Stomach smooth muscle (tissue), 2 donors: Measurements from ENCODE around the gene BATF3.

Experiments
- H3K27ac ChIP-seq: one replicate; pipeline ENCODE4 v1.7.0; 2013; ENCODE audit warnings: mild to moderate bottlenecking, low read length, inconsistent platforms
- H3K27me3 ChIP-seq, 2 donors: one replicate each; pipeline ENCODE4 v1.7.0; 2013; ENCODE audit warnings: low read length in 2 of 2; ENCODE audit not compliant: insufficient read depth in 2 of 2, control insufficient read depth in 1 of 2
- H3K36me3 ChIP-seq, 2 donors: one replicate each; pipeline ENCODE4 v1.7.0; 2013; ENCODE audit warnings: low read length in 2 of 2; ENCODE audit not compliant: control insufficient read depth in 2 of 2, insufficient read depth in 2 of 2
- H3K4me1 ChIP-seq: one replicate; pipeline ENCODE4 v1.7.0; 2013; ENCODE audit warnings: low read length; ENCODE audit not compliant: control insufficient read depth, insufficient read depth
- H3K4me3 ChIP-seq, 2 donors: one replicate each; pipeline ENCODE4 v1.7.0; 2013; ENCODE audit warnings: low read length in 2 of 2
- H3K9ac ChIP-seq, 2 donors: one replicate each; pipeline ENCODE4 v1.7.0; 2013; ENCODE audit warnings: low read length in 2 of 2, mild to moderate bottlenecking in 1 of 2
- H3K9me3 ChIP-seq, 2 donors: one replicate each; pipeline ENCODE4 v1.7.0; 2013; ENCODE audit warnings: low read length in 2 of 2; ENCODE audit not compliant: control insufficient read depth in 2 of 2
- donor health status: healthy.
- donor health status: Pancreatic carcinoma.

Gene BATF3

DNA sequence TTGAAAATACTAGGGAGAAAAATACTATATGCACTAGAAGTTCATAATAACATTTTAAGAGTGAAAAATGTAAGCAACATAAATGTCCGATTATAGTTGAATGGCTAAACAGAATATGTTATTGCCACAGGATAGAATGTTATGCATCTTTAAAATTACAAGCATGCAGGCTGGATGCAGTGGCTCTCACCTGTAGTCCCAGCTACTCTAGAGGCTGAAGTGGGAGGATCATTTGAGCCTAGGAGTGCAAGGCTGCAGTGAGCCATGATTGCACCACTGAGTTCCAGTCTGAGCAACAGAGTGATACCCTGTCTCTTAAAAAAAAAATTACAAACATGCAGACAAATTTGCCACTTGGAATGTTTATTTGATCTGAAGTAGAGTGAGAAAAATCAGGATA lies 3.0 kb upstream of the BATF3 start:
- Histone ChIP-seq H3K27ac (no peak overlapping the region), H3K9ac (no peak overlapping the region), H3K4me1 (peaks cover 20% of the 10 kb centered on the region), H3K9me3 (no peaks in the 10 kb centered on the region), H3K27me3 (no peaks in the 10 kb centered on the region), H3K4me3 (no peak overlapping the region), H3K36me3 (no peaks in the 10 kb centered on the region)

DNA sequence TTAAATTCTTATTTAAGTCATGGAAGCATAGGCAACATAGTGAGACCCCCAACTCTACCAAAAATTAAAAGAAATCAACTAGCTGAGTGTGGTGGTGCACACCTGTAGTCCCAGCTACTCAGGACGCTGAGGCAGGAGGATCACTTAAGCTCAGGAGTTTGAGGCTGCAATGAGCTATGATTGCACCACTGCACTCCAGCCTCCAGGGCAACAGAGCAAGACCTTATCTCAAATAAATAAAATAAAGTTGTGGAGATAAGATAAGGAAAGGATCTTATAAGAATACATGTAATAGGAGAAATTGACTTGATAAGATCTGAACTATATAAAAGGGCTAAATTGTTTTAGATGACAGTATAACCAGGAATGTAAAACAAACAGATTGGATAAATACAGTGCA lies 2.3 kb upstream of the BATF3 start:
- peaks cover 4 to 7% of the 10 kb centered on the region in 2 donors for H3K27me3 ChIP-seq
- H3K36me3 ChIP-seq: no peaks in the 10 kb centered on the region
- no peaks in the 10 kb centered on the region for H3K9me3 ChIP-seq
- H3K4me3 ChIP-seq: no peak overlapping the region
- H3K9ac ChIP-seq: no peak overlapping the region
- no peak overlapping the region for H3K27ac ChIP-seq
- H3K4me1 ChIP-seq: peaks cover 20% of the 10 kb centered on the region

DNA sequence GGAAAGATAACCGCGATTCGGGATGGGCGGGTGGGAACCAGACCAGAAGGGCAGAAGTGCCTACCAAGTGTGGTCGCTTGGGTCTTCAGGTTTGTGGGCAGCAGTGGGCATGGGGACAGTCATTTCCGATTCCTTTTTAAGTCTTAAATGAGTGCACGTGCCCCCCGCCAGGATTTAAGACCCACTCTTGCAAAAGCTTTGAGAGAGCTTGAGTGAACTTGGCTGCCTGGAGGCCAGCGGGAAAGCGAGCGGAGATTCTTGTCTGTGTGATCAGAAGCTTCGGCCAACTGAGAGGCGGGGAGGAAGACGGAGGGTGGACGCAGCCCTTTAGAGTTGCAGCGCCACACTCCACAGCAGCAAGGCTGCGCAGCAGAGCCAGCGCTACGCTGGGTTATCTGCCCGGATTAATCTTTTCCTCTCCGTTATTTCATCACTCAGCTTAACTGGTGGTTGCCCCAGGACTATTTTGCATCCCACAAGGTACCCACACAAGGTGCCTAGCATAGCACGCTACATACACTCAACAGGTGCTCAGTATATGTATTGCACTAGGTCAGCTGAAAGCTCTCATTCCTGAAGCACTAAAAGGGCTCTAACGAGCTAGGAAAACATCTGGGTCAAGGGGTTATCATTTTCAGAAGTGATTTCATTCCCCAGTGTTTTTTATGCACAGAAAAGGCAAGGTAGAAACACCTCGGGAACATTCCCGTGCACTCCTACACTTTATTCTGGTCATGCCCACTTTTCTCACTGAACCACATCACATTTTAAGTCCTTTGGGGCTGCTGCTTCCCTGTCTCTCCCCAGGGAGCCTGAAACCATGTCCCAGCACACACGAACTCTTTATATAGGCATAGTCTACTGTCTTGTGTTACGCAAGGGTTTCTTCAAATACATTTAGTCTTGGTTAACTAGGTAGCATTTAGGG lies 1.5 kb upstream of the BATF3 start:
- no peak overlapping the region for H3K27ac ChIP-seq
- peaks cover 20% of the 10 kb centered on the region for H3K4me1 ChIP-seq
- peak overlapping the region; percentile 76 to 77 for H3K4me3 ChIP-seq
- no peaks in the 10 kb centered on the region for H3K36me3 ChIP-seq
- peaks cover 5 to 10% of the 10 kb centered on the region in 2 donors for H3K27me3 ChIP-seq
- H3K9ac ChIP-seq: no peak overlapping the region
- no peaks in the 10 kb centered on the region for H3K9me3 ChIP-seq

DNA sequence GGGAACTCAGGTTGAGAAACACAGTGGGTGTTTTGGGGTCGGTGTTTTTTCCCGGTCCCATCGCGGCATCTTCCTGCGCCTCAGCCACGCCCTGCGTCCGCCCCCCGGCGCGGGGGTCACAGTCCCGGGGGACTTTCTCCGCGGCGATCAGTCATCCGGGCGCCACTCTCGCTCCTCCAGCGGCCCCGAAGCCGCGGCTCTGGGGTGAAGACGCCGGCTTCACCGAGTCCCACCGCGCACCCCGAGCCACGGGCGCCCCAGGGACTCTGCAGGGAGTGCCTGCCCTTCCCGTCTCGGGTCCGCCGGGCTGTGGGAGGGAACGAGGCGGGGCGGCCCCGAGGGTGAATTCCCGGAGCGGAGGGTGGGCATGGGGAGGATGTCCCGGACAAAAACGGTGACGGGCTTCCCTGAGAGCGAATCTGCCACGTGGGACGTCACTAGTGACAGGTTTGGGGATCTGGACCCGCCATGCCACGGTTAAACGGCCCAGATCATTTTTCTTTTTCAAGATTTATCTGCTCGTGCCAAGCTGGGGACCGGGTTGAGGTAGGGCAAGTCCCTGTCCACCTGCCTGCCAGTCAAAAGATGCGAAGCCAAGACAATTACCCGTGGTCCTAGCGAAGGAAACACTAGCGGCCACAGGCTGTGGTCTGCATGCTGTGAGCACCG lies 717 bp upstream of the BATF3 start:
- peaks cover 20% of the 10 kb centered on the region for H3K4me1 ChIP-seq
- no peaks in the 10 kb centered on the region for H3K9me3 ChIP-seq
- no peaks in the 10 kb centered on the region for H3K36me3 ChIP-seq
- peak overlapping the region; percentile 18 for H3K27ac ChIP-seq
- H3K27me3 ChIP-seq: peaks cover 8 to 10% of the 10 kb centered on the region in 2 donors
- H3K4me3 ChIP-seq: peak overlapping the region; percentile 76 to 77
- H3K9ac ChIP-seq: peak overlapping the region in 1 of 2 donors; percentile 55

DNA sequence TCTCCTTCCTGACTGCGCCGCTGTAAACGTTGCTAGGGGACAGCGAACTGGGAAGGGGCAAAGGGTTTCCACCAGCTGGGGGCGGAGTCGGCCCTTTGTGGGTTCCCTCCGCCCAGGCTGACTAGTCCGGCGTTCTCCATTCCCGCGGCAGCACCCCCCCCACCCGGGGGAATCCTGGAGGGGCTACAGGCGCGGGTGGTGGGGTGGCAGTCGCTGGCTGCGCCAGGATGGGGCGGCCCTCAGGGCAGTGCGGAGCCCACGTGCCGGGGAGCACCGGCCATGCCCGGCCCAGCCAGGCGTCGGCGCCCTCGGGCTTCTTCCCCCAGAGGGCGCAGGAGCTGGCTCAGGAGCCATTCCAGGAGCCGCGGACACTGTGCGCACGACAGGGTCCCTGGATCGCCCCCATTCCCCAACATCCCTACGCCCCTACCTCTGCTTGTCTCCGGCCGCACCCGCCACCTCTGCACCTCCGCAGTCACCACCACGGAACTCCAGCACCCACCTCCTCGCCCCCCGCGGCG lies 476 bp downstream of the BATF3 start:
- Histone ChIP-seq H3K36me3 (no peaks in the 10 kb centered on the region), H3K27me3 (peaks cover 8 to 10% of the 10 kb centered on the region in 2 donors), H3K4me1 (peaks cover 20% of the 10 kb centered on the region), H3K9me3 (no peaks in the 10 kb centered on the region), H3K9ac (peak overlapping the region in 1 of 2 donors; percentile 38), H3K4me3 (peak overlapping the region; percentile 40 to 77), H3K27ac (no peak overlapping the region)

DNA sequence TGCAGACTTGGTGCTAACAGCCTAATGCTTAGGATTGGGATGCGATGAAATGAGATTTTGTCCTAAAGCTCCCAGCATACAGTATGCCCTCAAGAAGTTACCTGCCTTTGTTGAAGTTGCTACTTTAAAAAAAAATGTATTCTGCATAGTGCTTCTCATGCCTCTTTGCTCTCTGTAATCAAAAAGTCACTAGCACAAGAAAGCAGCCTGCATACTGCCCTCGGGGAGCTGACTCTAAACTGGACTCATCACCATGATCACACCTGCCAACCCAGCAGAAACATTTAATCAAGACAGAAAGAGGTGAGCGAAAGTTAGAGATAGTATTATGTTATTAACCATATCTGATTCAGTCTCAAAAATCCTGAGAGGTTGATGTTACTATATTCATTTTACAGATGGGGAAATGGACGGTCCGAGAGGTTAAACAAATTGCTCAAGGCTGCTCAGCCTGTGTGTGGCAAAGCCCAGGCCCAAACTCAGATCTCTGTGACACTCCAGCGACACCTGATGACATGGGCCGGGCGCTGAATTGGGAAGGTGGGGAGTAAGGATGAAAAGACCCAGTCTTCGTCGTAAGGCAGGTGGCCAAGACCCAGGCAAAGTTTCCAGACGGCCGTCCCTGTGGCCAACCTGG lies 1.1 kb downstream of the BATF3 start:
- no peaks in the 10 kb centered on the region for H3K9me3 ChIP-seq
- peaks cover 20% of the 10 kb centered on the region for H3K4me1 ChIP-seq
- no peak overlapping the region for H3K27ac ChIP-seq
- peak overlapping the region; percentile 40 to 77 for H3K4me3 ChIP-seq
- peaks cover 9 to 10% of the 10 kb centered on the region in 2 donors for H3K27me3 ChIP-seq
- H3K36me3 ChIP-seq: no peaks in the 10 kb centered on the region
- H3K9ac ChIP-seq: peak overlapping the region in 1 of 2 donors; percentile 38

DNA sequence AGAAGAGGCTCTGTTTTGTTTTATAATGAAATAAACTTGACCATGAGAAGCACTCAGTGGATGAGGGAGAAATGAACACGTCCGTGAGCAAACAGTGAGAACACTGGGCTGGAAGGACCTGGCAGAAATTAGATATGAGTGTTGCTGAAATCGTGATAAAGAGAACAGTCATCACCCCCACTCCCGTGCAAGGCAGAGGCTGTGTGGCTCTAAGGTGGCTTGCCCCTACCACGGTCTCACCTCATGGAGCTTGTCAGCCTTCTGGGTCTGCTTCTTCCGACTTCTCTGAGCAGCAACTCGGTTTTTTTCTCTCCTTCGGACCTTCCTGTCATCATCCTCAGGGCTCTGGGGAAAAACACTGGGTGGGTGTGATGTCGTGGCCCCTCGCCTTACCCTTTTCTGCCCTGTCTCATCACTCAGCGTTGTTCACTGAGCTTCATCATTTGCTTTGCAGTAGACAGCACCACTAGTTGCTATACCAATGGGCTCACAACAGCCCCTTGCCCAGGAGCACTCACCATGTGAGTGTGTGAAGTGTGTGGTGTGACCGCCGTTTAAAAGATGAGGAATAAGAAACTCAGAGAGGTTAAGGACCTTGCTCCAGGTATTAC lies 2.8 kb downstream of the BATF3 start:
- H3K27me3 ChIP-seq: peaks cover 10 to 20% of the 10 kb centered on the region in 2 donors
- no peak overlapping the region for H3K27ac ChIP-seq
- H3K9ac ChIP-seq: no peak overlapping the region
- no peak overlapping the region for H3K4me3 ChIP-seq
- H3K36me3 ChIP-seq: no peaks in the 10 kb centered on the region
- no peaks in the 10 kb centered on the region for H3K9me3 ChIP-seq
- H3K4me1 ChIP-seq: peaks cover 20% of the 10 kb centered on the region

DNA sequence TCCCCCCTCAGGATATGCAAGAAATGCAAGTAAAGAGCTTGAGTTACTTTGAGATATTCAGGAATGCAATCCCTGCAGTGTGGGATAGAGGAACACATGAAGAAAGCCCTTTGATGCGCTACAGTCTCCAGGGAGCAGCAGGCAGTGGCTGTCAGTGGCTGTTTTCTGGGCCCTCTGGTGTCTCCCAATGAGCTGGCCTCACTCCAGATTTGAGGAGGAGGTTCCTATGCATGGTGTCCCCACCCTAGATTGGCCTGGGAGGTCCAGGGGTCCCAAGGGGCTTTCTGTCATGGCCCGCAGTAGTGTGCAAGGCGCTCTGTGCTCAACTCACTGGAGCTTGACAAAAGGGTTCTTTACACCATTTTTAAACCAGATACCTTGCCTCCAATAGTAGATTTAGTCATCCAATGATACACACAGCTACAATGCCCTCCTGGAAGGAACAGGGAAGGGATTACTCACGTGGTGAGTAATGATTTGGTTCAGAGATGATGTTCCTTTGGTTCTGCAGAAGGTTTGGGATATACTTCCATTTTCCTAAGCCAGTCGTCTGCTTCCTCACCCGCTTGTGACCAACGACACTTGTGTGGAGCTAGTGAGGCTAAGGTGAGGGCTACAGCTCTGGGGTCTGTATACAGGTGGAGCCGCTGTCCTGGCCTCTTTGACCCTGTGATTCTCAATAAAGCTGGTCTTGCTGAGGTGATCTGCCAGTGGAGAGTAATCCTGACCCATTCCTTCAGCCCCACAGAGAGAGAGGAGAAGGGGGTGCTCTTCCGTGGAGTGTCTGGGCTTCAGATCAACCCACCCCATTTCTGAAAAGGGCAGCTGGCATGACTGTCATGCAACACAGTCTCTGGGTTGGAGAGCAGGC lies 6.6 kb downstream of the BATF3 start:
- Histone ChIP-seq H3K36me3 (no peaks in the 10 kb centered on the region), H3K4me1 (no peaks in the 10 kb centered on the region), H3K4me3 (no peak overlapping the region), H3K27ac (no peak overlapping the region), H3K27me3 (peaks cover 14 to 24% of the 10 kb centered on the region in 2 donors), H3K9me3 (no peaks in the 10 kb centered on the region), H3K9ac (no peak overlapping the region)

DNA sequence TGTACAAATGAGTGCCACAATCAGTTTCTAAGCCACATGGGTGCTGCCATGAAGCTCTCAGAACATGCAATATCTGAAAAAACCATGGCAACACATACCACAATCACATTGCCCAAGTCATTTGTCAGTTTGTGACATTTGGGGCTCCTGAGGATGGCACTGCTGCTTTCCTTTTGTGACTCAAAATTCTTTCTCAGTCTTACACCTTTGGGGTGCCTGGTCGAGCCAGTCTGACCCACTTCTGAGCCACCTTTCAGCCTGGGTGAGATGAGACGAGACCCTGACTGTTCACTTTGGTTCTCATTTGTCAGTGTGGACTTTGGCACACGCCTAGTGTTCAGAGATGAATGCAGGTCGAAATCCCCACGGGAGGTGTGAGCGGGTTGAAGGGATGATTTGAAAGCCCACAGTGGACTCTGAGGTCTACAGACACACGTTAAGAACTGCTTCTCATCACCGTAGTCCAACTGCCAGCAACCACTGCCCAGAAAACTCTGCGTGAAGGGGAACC lies 8.0 kb downstream of the BATF3 start:
- H3K27ac ChIP-seq: no peak overlapping the region
- H3K36me3 ChIP-seq: no peaks in the 10 kb centered on the region
- no peaks in the 10 kb centered on the region for H3K9me3 ChIP-seq
- no peak overlapping the region for H3K4me3 ChIP-seq
- no peaks in the 10 kb centered on the region for H3K4me1 ChIP-seq
- H3K27me3 ChIP-seq: peaks cover 4 to 18% of the 10 kb centered on the region in 2 donors
- H3K9ac ChIP-seq: no peak overlapping the region
